GM21528 (cell line): ENCODE data around the gene ST6GAL1.
"Not testable (repeated sequence)": the region's sequence is repeated elsewhere in the genome, so short reads cannot be mapped to it uniquely, and the experiment has no call there.

Experiments
- ATAC-seq: cut with Tn5 transposase; IDR thresholded peaks from one replicate; pipeline ENCODE4 v1.9.1; 2021; ENCODE audit warnings: mild to moderate bottlenecking, moderate library complexity; ENCODE audit not compliant: unreplicated experiment, low FRiP score

ST6GAL1 gene

GRCh38 chr3:186930143-186930640 lies at the start of gene ST6GAL1:
ST6GAL1 (plus strand) TSS chr3:186930526; CDS start chr3:187042704, 112,178 bp downstream.
- peak; percentile 73 for ATAC-seq

GRCh38 chr3:186882150-186882524 lies 48.2 kb upstream of the ST6GAL1 start:
- no peak for ATAC-seq

- no peak for ATAC-seq
Measured at GRCh38 chr3:186882881-186883685, 47.2 kb upstream of the ST6GAL1 start.

- no peak for ATAC-seq
Measured at GRCh38 chr3:186883686-186884058, 46.7 kb upstream of the ST6GAL1 start.

- ATAC-seq: not testable (repeated sequence)
Measured at GRCh38 chr3:186884868-186885267, 45.5 kb upstream of the ST6GAL1 start.

GRCh38 chr3:186886202-186886981 lies 43.9 kb upstream of the ST6GAL1 start:
- ATAC-seq: no peak

- not testable (repeated sequence) for ATAC-seq
Measured at GRCh38 chr3:186887507-186887938, 42.8 kb upstream of the ST6GAL1 start.

- no peak for ATAC-seq
Measured at GRCh38 chr3:186888569-186888968, 41.8 kb upstream of the ST6GAL1 start.

- not testable (repeated sequence) for ATAC-seq
Measured at GRCh38 chr3:186889698-186890097, 40.6 kb upstream of the ST6GAL1 start.

- no peak for ATAC-seq
Measured at GRCh38 chr3:186890911-186891310, 39.4 kb upstream of the ST6GAL1 start.

GRCh38 chr3:186893071-186893470 lies 37.3 kb upstream of the ST6GAL1 start:
- ATAC-seq: not testable (repeated sequence)

- ATAC-seq: no peak
Measured at GRCh38 chr3:186895406-186895805, 34.9 kb upstream of the ST6GAL1 start.

- no peak for ATAC-seq
Measured at GRCh38 chr3:186896006-186896405, 34.3 kb upstream of the ST6GAL1 start.

GRCh38 chr3:186896875-186897274 lies 33.5 kb upstream of the ST6GAL1 start:
- no peak for ATAC-seq

GRCh38 chr3:186901135-186901734 lies 29.1 kb upstream of the ST6GAL1 start:
- ATAC-seq: no peak

GRCh38 chr3:186902154-186902553 lies 28.2 kb upstream of the ST6GAL1 start:
- ATAC-seq: no peak

- no peak for ATAC-seq
Measured at GRCh38 chr3:186902713-186903112, 27.6 kb upstream of the ST6GAL1 start.

- not testable (repeated sequence) for ATAC-seq
Measured at GRCh38 chr3:186903676-186904075, 26.6 kb upstream of the ST6GAL1 start.

- ATAC-seq: not testable (repeated sequence)
Measured at GRCh38 chr3:186907075-186907474, 23.3 kb upstream of the ST6GAL1 start.

GRCh38 chr3:186909078-186909853 lies 21.1 kb upstream of the ST6GAL1 start:
- no peak for ATAC-seq
